Activated naive CD8-positive, alpha-beta T cell treated with anti-CD3 and anti-CD28 coated beads, Interleukin-2, amount 50 U/mL, for 24 hours (primary cell): ENCODE measurements around the gene KLHL6.

ENCODE experiments used
- ATAC-seq: fragments of 150-1000 bp; cut with Tn5 transposase; one replicate; pipeline ENCODE4 v1.10.0; 2021
- DNase-seq: peaks from one replicate; pipeline ENCODE4 v3.0.0; 2021
- H3K27ac Mint-ChIP-seq: one replicate; pipeline ENCODE4 v1.8.0; 2021; ENCODE audit warnings: mild to moderate bottlenecking, mixed read lengths
- H3K27me3 Mint-ChIP-seq: one replicate; pipeline ENCODE4 v1.8.0; 2021; ENCODE audit warnings: mixed read lengths
- H3K36me3 Mint-ChIP-seq: one replicate; pipeline ENCODE4 v1.8.0; 2021; ENCODE audit warnings: low read depth, mixed read lengths
- H3K4me1 Mint-ChIP-seq: one replicate; pipeline ENCODE4 v1.8.0; 2021; ENCODE audit warnings: mixed read lengths
- H3K4me3 Mint-ChIP-seq: one replicate; pipeline ENCODE4 v1.8.0; 2021; ENCODE audit warnings: mild to moderate bottlenecking, moderate library complexity, mixed read lengths
- H3K9me3 Mint-ChIP-seq: one replicate; pipeline ENCODE4 v1.8.0; 2021; ENCODE audit warnings: mixed read lengths

KLHL6 gene

GRCh38 chr3:183494341-183494740, 61.2 kb downstream of the KLHL6 start:
- H3K4me1 Mint-ChIP-seq, result peaks cover 3% of the 10 kb centered on the region
- H3K27ac Mint-ChIP-seq, result no peak overlapping the region
- peaks cover 43% of the 10 kb centered on the region for H3K36me3 Mint-ChIP-seq
- DNase-seq (no peak), ATAC-seq (no peak)
- no peaks in the 10 kb centered on the region for H3K9me3 Mint-ChIP-seq
- H3K27me3 Mint-ChIP-seq, result no peaks in the 10 kb centered on the region
- no peak overlapping the region for H3K4me3 Mint-ChIP-seq

GRCh38 chr3:183493296-183494045, 62.0 kb downstream of the KLHL6 start:
- DNase-seq (no peak), ATAC-seq (no peak)
- Mint-ChIP-seq H3K9me3 (no peaks in the 10 kb centered on the region), H3K27me3 (no peaks in the 10 kb centered on the region), H3K4me1 (peaks cover 3% of the 10 kb centered on the region), H3K36me3 (peaks cover 42% of the 10 kb centered on the region), H3K27ac (no peak overlapping the region), H3K4me3 (no peak overlapping the region)

- H3K27ac Mint-ChIP-seq, result no peak overlapping the region
- no peak overlapping the region for H3K4me3 Mint-ChIP-seq
- no peaks in the 10 kb centered on the region for H3K9me3 Mint-ChIP-seq
- ATAC-seq (no peak), DNase-seq (no peak)
- peaks cover 42% of the 10 kb centered on the region for H3K36me3 Mint-ChIP-seq
- peaks cover 3% of the 10 kb centered on the region for H3K4me1 Mint-ChIP-seq
- no peaks in the 10 kb centered on the region for H3K27me3 Mint-ChIP-seq
These were observed 62.7 kb downstream of the KLHL6 start for GRCh38 chr3:183492849-183493179.

- no peak for ATAC-seq
- no peak overlapping the region for H3K4me3 Mint-ChIP-seq
- no peak overlapping the region for H3K27ac Mint-ChIP-seq
- peaks cover 42% of the 10 kb centered on the region for H3K36me3 Mint-ChIP-seq
- H3K27me3 Mint-ChIP-seq, result no peaks in the 10 kb centered on the region
- peaks cover 3% of the 10 kb centered on the region for H3K4me1 Mint-ChIP-seq
- DNase-seq, result no peak
- no peaks in the 10 kb centered on the region for H3K9me3 Mint-ChIP-seq
These were observed 63.3 kb downstream of the KLHL6 start for GRCh38 chr3:183491923-183492848.

- DNase-seq, result no peak
- no peaks in the 10 kb centered on the region for H3K27me3 Mint-ChIP-seq
- peaks cover 3% of the 10 kb centered on the region for H3K4me1 Mint-ChIP-seq
- no peak for ATAC-seq
- H3K9me3 Mint-ChIP-seq, result no peaks in the 10 kb centered on the region
- H3K4me3 Mint-ChIP-seq, result no peak overlapping the region
- no peak overlapping the region for H3K27ac Mint-ChIP-seq
- peaks cover 38% of the 10 kb centered on the region for H3K36me3 Mint-ChIP-seq
These were observed 64.2 kb downstream of the KLHL6 start for GRCh38 chr3:183491109-183491922.

GRCh38 chr3:183490653-183491052, 64.9 kb downstream of the KLHL6 start:
- Mint-ChIP-seq H3K4me1 (peaks cover 3% of the 10 kb centered on the region), H3K36me3 (peaks cover 35% of the 10 kb centered on the region), H3K9me3 (no peaks in the 10 kb centered on the region), H3K27ac (no peak overlapping the region), H3K27me3 (no peaks in the 10 kb centered on the region), H3K4me3 (no peak overlapping the region)
- ATAC-seq (no peak), DNase-seq (no peak)

- no peaks in the 10 kb centered on the region for H3K27me3 Mint-ChIP-seq
- no peak for ATAC-seq
- H3K4me1 Mint-ChIP-seq, result peaks cover 3% of the 10 kb centered on the region
- H3K4me3 Mint-ChIP-seq, result no peak overlapping the region
- H3K9me3 Mint-ChIP-seq, result no peaks in the 10 kb centered on the region
- peaks cover 35% of the 10 kb centered on the region for H3K36me3 Mint-ChIP-seq
- no peak overlapping the region for H3K27ac Mint-ChIP-seq
- DNase-seq, result no peak
These were observed 65.3 kb downstream of the KLHL6 start for GRCh38 chr3:183490211-183490601.

- Mint-ChIP-seq H3K27ac (no peak overlapping the region), H3K36me3 (peaks cover 35% of the 10 kb centered on the region), H3K9me3 (no peaks in the 10 kb centered on the region), H3K4me1 (peaks cover 3% of the 10 kb centered on the region), H3K4me3 (no peak overlapping the region), H3K27me3 (no peaks in the 10 kb centered on the region)
- ATAC-seq (no peak), DNase-seq (no peak)
These were observed 65.9 kb downstream of the KLHL6 start for GRCh38 chr3:183489455-183490210.

GRCh38 chr3:183488343-183488742, 67.2 kb downstream of the KLHL6 start:
- ATAC-seq (no peak), DNase-seq (no peak)
- no peaks in the 10 kb centered on the region for H3K9me3 Mint-ChIP-seq
- peaks cover 29% of the 10 kb centered on the region for H3K36me3 Mint-ChIP-seq
- peaks cover 3% of the 10 kb centered on the region for H3K4me1 Mint-ChIP-seq
- no peak overlapping the region for H3K4me3 Mint-ChIP-seq
- H3K27me3 Mint-ChIP-seq, result no peaks in the 10 kb centered on the region
- H3K27ac Mint-ChIP-seq, result no peak overlapping the region

GRCh38 chr3:183487896-183488295, 67.6 kb downstream of the KLHL6 start:
- peaks cover 3% of the 10 kb centered on the region for H3K4me1 Mint-ChIP-seq
- no peak overlapping the region for H3K4me3 Mint-ChIP-seq
- no peaks in the 10 kb centered on the region for H3K9me3 Mint-ChIP-seq
- peaks cover 27% of the 10 kb centered on the region for H3K36me3 Mint-ChIP-seq
- no peak for ATAC-seq
- no peak for DNase-seq
- H3K27ac Mint-ChIP-seq, result no peak overlapping the region
- H3K27me3 Mint-ChIP-seq, result no peaks in the 10 kb centered on the region

- no peak for ATAC-seq
- H3K36me3 Mint-ChIP-seq, result peaks cover 18% of the 10 kb centered on the region
- H3K4me1 Mint-ChIP-seq, result peaks cover 3% of the 10 kb centered on the region
- no peak overlapping the region for H3K4me3 Mint-ChIP-seq
- DNase-seq, result no peak
- no peaks in the 10 kb centered on the region for H3K27me3 Mint-ChIP-seq
- H3K27ac Mint-ChIP-seq, result no peak overlapping the region
- no peaks in the 10 kb centered on the region for H3K9me3 Mint-ChIP-seq
These were observed 68.5 kb downstream of the KLHL6 start for GRCh38 chr3:183487016-183487415.

GRCh38 chr3:183486472-183486871, 69.0 kb downstream of the KLHL6 start:
- H3K9me3 Mint-ChIP-seq, result no peaks in the 10 kb centered on the region
- no peak overlapping the region for H3K4me3 Mint-ChIP-seq
- peaks cover 13% of the 10 kb centered on the region for H3K36me3 Mint-ChIP-seq
- H3K27me3 Mint-ChIP-seq, result no peaks in the 10 kb centered on the region
- DNase-seq (no peak), ATAC-seq (no peak)
- no peak overlapping the region for H3K27ac Mint-ChIP-seq
- H3K4me1 Mint-ChIP-seq, result peaks cover 3% of the 10 kb centered on the region

- no peak for ATAC-seq
- H3K27ac Mint-ChIP-seq, result no peak overlapping the region
- H3K36me3 Mint-ChIP-seq, result peaks cover 6% of the 10 kb centered on the region
- no peak overlapping the region for H3K4me3 Mint-ChIP-seq
- H3K4me1 Mint-ChIP-seq, result no peaks in the 10 kb centered on the region
- no peaks in the 10 kb centered on the region for H3K27me3 Mint-ChIP-seq
- no peaks in the 10 kb centered on the region for H3K9me3 Mint-ChIP-seq
- no peak for DNase-seq
These were observed 69.9 kb downstream of the KLHL6 start for GRCh38 chr3:183485585-183485984.

GRCh38 chr3:183485093-183485492, 70.4 kb downstream of the KLHL6 start:
- Mint-ChIP-seq H3K4me1 (no peaks in the 10 kb centered on the region), H3K27ac (no peak overlapping the region), H3K9me3 (no peaks in the 10 kb centered on the region), H3K36me3 (peaks cover 4% of the 10 kb centered on the region), H3K27me3 (no peaks in the 10 kb centered on the region), H3K4me3 (no peak overlapping the region)
- ATAC-seq (no peak), DNase-seq (no peak)
